Calu3 (cell line): ENCODE results near the gene C1orf21. TPM values are rescaled to one million over a fixed set of nuclear protein-coding genes. Genes with fewer than 3 reads are reported as not detected.

Experiments used
- BruUV-seq: library from RNA; stranded (reverse); fragments of 400-500 nt; replicated peaks from 2 replicates; lab custom pipeline; 2021; lab: Mats Ljungman, UMichigan
- CTCF ChIA-PET: fragments of 300-600 bp; sonication (Branson Sonifier 250); formaldehyde crosslinking; loops from one replicate; lab custom pipeline; 2022; ENCODE audit warnings: antibody characterized with exemption; lab: Charles Lee
- DNase-seq: peaks from one replicate; pipeline ENCODE4 v3.0.0; 2022
- H3K27ac Mint-ChIP-seq: one replicate; pipeline ENCODE4 v1.8.0; 2022; ENCODE audit warnings: mixed read lengths; ENCODE audit not compliant: unreplicated experiment
- H3K27me3 Mint-ChIP-seq: one replicate; pipeline ENCODE4 v1.8.0; 2022; ENCODE audit warnings: mixed read lengths; ENCODE audit not compliant: unreplicated experiment
- H3K36me3 Mint-ChIP-seq: one replicate; pipeline ENCODE4 v1.8.0; 2022; ENCODE audit warnings: mild to moderate bottlenecking, moderate library complexity, mixed read lengths; ENCODE audit not compliant: insufficient read depth, unreplicated experiment
- H3K4me1 Mint-ChIP-seq: one replicate; pipeline ENCODE4 v1.8.0; 2022; ENCODE audit warnings: mild to moderate bottlenecking, low read depth, mixed read lengths; ENCODE audit not compliant: unreplicated experiment
- H3K4me3 Mint-ChIP-seq: one replicate; pipeline ENCODE4 v1.8.0; 2022; ENCODE audit warnings: mild to moderate bottlenecking, low read depth, moderate library complexity, mixed read lengths; ENCODE audit not compliant: unreplicated experiment
- H3K9me3 Mint-ChIP-seq: one replicate; pipeline ENCODE4 v1.8.0; 2022; ENCODE audit warnings: low read depth, mixed read lengths; ENCODE audit not compliant: unreplicated experiment
- CTCF ChIP-seq: fragments of 200-600 bp; IDR thresholded peaks from one replicate; pipeline ENCODE4 v1.8.0; 2022; ENCODE audit warnings: antibody characterized with exemption; ENCODE audit not compliant: unreplicated experiment
- intact Hi-C: fragments of 100-400 bp; cut with micrococcal nuclease; formaldehyde crosslinking; loops from one replicate; pipeline ENCODE4 v1.10.0; 2022; ENCODE audit not compliant: unreplicated experiment
- total RNA-seq: library from RNA; stranded (reverse); gene quantifications from 2 replicates; pipeline ENCODE4 v1.2.3, GENCODE V29; 2022

The C1orf21 gene
- total RNA-seq, 1 experiment from 2014 or later: 20.6 TPM

GRCh38 chr1:184395937-184396480 is 9.2 kb downstream of the C1orf21 start:
- CTCF ChIA-PET: no interaction called here
- H3K4me1 Mint-ChIP-seq: no peaks in the 10 kb centered on the region
- no TSS peak for BruUV-seq

GRCh38 chr1:184399192-184399847 is 12.5 kb downstream of the C1orf21 start:
- no TSS peak for BruUV-seq
- H3K9me3 Mint-ChIP-seq: no peaks in the 10 kb centered on the region
- H3K36me3 Mint-ChIP-seq: no peaks in the 10 kb centered on the region
- TF ChIP-seq CTCF: no peak
- H3K27ac Mint-ChIP-seq: no peak overlapping the region
- H3K4me3 Mint-ChIP-seq: no peak overlapping the region
- intact Hi-C loops: no loop called here
- no peaks in the 10 kb centered on the region for H3K4me1 Mint-ChIP-seq
- H3K27me3 Mint-ChIP-seq: no peaks in the 10 kb centered on the region
- CTCF ChIA-PET: interaction anchor here (0.6 to 0.7 kb wide), 2 partner anchors 49 to 504 kb away, joined by 3 to 4 read pairs; no protein-coding TSS in a partner anchor
- no peak for DNase-seq

More at GRCh38 chr1:184395937-184396480, 9.2 kb downstream of the C1orf21 start:
- no peaks in the 10 kb centered on the region for H3K9me3 Mint-ChIP-seq
- TF ChIP-seq CTCF: no peak
- no peak overlapping the region for H3K4me3 Mint-ChIP-seq
- intact Hi-C loops: no loop called here
- DNase-seq: no peak
- no peaks in the 10 kb centered on the region for H3K36me3 Mint-ChIP-seq
- no peak overlapping the region for H3K27ac Mint-ChIP-seq
- no peaks in the 10 kb centered on the region for H3K27me3 Mint-ChIP-seq

GRCh38 chr1:184403961-184404726 is 17.3 kb downstream of the C1orf21 start:
- CTCF ChIA-PET: interaction anchor here (1.5 kb wide), 1 partner anchor 260 kb away, joined by 4 read pairs; no protein-coding TSS in a partner anchor
- no peaks in the 10 kb centered on the region for H3K27me3 Mint-ChIP-seq
- DNase-seq: no peak
- peaks cover 38% of the 10 kb centered on the region for H3K4me1 Mint-ChIP-seq
- H3K36me3 Mint-ChIP-seq: no peaks in the 10 kb centered on the region
- intact Hi-C loops: no loop called here
- TF ChIP-seq CTCF: no peak
- H3K27ac Mint-ChIP-seq: no peak overlapping the region
- no TSS peak for BruUV-seq
- no peaks in the 10 kb centered on the region for H3K9me3 Mint-ChIP-seq
- H3K4me3 Mint-ChIP-seq: no peak overlapping the region

GRCh38 chr1:184404727-184405027 is 17.8 kb downstream of the C1orf21 start:
- TF ChIP-seq CTCF: no peak
- peaks cover 44% of the 10 kb centered on the region for H3K4me1 Mint-ChIP-seq
- H3K9me3 Mint-ChIP-seq: no peaks in the 10 kb centered on the region
- no peak overlapping the region for H3K27ac Mint-ChIP-seq
- CTCF ChIA-PET: interaction anchor here (1.5 kb wide), 1 partner anchor 259 kb away, joined by 4 read pairs; no protein-coding TSS in a partner anchor
- no peaks in the 10 kb centered on the region for H3K27me3 Mint-ChIP-seq
- intact Hi-C loops: loop anchor here (5.0 kb wide), 1 partner anchor 78 kb away; no protein-coding TSS in a partner anchor
- no peaks in the 10 kb centered on the region for H3K36me3 Mint-ChIP-seq
- no TSS peak for BruUV-seq
- no peak overlapping the region for H3K4me3 Mint-ChIP-seq
- DNase-seq: no peak
